SK-N-SH treated with all-trans-retinoic acid at 6 μM for 48 hours (cell line): ENCODE data around the gene LYPD5.

Source experiments
- ATAC-seq: fragments of 200-7000 bp; cut with Tn5 transposase; 3 replicates; pipeline ENCODE4 v1.9.1; 2020; ENCODE audit warnings: mild to moderate bottlenecking, moderate library complexity
- BACH2 ChIP-seq: fragments of 250-450 bp; sonication (Bioruptor Pico); IDR thresholded peaks from 2 replicates; pipeline ENCODE4 v1.9.0; 2021; ENCODE audit warnings: mild to moderate bottlenecking, borderline replicate concordance
- CSRNP3 ChIP-seq: fragments of 250-450 bp; sonication (Bioruptor Pico); IDR thresholded peaks from 2 replicates; pipeline ENCODE4 v1.5.1; 2021; ENCODE audit warnings: mild to moderate bottlenecking, moderate library complexity
- ISL1 ChIP-seq: fragments of 250-450 bp; sonication (Bioruptor Pico); IDR thresholded peaks from 2 replicates; pipeline ENCODE4 v2.1.2; 2022; ENCODE audit warnings: mild to moderate bottlenecking, moderate library complexity
- PATZ1 ChIP-seq: fragments of 250-450 bp; sonication (Bioruptor Pico); IDR thresholded peaks from 2 replicates; pipeline ENCODE4 v1.8.0; 2020; ENCODE audit warnings: mild to moderate bottlenecking, moderate library complexity, borderline replicate concordance
- PPARA ChIP-seq: fragments of 250-450 bp; sonication (Bioruptor Pico); IDR thresholded peaks from 2 replicates; pipeline ENCODE4 v1.5.0; 2020; ENCODE audit warnings: mild to moderate bottlenecking, borderline replicate concordance
- RARB ChIP-seq: fragments of 250-450 bp; sonication (Bioruptor Pico); IDR thresholded peaks from 2 replicates; pipeline ENCODE4 v1.8.0; 2021; ENCODE audit warnings: mild to moderate bottlenecking, moderate library complexity
- TCF4 ChIP-seq: fragments of 250-450 bp; sonication (Bioruptor Pico); IDR thresholded peaks from 2 replicates; pipeline ENCODE4 v1.8.0; 2021; ENCODE audit warnings: mild to moderate bottlenecking, moderate library complexity, borderline replicate concordance
- TOX ChIP-seq: fragments of 250-450 bp; sonication (Bioruptor Pico); IDR thresholded peaks from 2 replicates; pipeline ENCODE4 v1.8.0; 2021; ENCODE audit warnings: mild to moderate bottlenecking, moderate library complexity, borderline replicate concordance
- TSHZ2 ChIP-seq: fragments of 250-450 bp; sonication (Bioruptor Pico); IDR thresholded peaks from 2 replicates; pipeline ENCODE4 v1.5.0; 2020; ENCODE audit warnings: mild to moderate bottlenecking, moderate library complexity
- ZFP3 ChIP-seq: fragments of 250-450 bp; sonication (Bioruptor Pico); IDR thresholded peaks from 2 replicates; pipeline ENCODE4 v1.5.0; 2020; ENCODE audit warnings: mild to moderate bottlenecking, moderate library complexity
- ZNF70 ChIP-seq: fragments of 450-650 bp; formaldehyde crosslinking; IDR thresholded peaks from 2 replicates; pipeline ENCODE4 v1.5.0; 2020; ENCODE audit warnings: mild to moderate bottlenecking, moderate library complexity
- ZNF8 ChIP-seq: fragments of 450-650 bp; formaldehyde crosslinking; IDR thresholded peaks from 2 replicates; pipeline ENCODE4 v1.5.0; 2020; ENCODE audit warnings: mild to moderate bottlenecking, moderate library complexity

The LYPD5 gene

GRCh38 chr19:43767818-43768217, 34.4 kb downstream of the LYPD5 start:
- ATAC-seq, result no peak
- TF ChIP-seq TOX (CRISPR knock-in tag), result no peak
- TF ChIP-seq RARB (CRISPR knock-in tag), result no peak
- TF ChIP-seq ZFP3 (CRISPR knock-in tag), result no peak
- TF ChIP-seq PATZ1 (CRISPR knock-in tag), result no peak
- no peak for TF ChIP-seq ZNF70 (CRISPR knock-in tag)
- TF ChIP-seq TCF4 (CRISPR knock-in tag), result no peak
- TF ChIP-seq ZNF8 (CRISPR knock-in tag), result no peak
- no peak for TF ChIP-seq PPARA

- ATAC-seq, result no peak
- no peak for TF ChIP-seq CSRNP3
- TF ChIP-seq ISL1 (CRISPR knock-in tag), result no peak
Observed at GRCh38 chr19:43767316-43767715, 34.9 kb downstream of the LYPD5 start.

GRCh38 chr19:43766755-43767043, 35.5 kb downstream of the LYPD5 start:
- ATAC-seq, result no peak
- no peak for TF ChIP-seq PPARA
- TF ChIP-seq TSHZ2 (CRISPR knock-in tag), result no peak
- TF ChIP-seq BACH2 (CRISPR knock-in tag), result no peak
- TF ChIP-seq CSRNP3, result no peak
- no peak for TF ChIP-seq PATZ1 (CRISPR knock-in tag)

- ATAC-seq, result peak; percentile 91
- TF ChIP-seq ZFP3 (CRISPR knock-in tag) (no peak), PATZ1 (CRISPR knock-in tag) (peak; percentile 79; the same call in 1 of the 2 replicates)
- TF ChIP-seq, all 23 proteins: peak for 1
Observed at GRCh38 chr19:43765109-43765876, 37.0 kb downstream of the LYPD5 start.

- peak; percentile 20 for ATAC-seq
Observed at GRCh38 chr19:43764684-43765083, 37.6 kb downstream of the LYPD5 start.
